ENCODE results near the gene PLEKHA7.

The PLEKHA7 gene

DNA sequence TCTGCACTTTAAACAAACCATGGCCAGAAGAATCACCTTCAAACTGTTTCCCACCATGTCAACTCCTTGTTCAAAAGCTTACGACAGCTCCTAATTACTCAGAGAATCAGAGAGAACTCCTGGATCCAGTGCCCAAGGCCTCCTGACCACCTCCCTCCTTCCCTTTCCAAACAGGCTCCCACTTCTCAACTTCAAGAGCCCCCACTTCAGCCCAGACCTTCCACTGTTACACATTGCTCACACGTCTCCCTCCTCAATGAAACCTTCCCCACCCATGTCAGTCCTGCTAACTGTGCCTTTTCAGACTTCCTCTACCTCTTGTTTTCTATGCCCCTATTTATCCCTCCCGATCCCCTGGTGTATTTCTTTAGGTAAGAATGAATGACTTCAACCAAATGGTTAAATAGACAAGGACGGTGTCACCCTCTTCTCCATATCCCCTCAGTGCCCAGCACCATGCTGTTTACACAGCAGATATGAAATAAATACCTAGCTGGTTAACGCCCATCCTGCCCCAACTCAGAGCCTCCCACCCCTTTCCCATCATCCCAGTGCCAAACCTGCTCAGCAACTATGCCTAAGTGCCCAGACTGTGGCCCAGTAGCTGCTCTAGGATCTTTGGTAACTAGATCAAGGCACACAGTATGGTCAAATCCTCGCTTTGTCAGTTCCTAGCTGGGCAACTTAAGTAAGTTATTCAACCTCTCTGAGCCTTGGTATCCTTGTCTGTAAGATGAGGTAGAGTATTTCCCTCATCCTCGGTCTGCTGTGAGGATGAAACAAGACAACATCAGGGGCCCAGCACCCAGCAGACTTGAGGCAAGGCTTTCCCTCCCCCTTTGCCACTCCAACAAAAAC lies 36.8 kb downstream of the PLEKHA7 start:
- TF ChIP-seq, protein P1, sequence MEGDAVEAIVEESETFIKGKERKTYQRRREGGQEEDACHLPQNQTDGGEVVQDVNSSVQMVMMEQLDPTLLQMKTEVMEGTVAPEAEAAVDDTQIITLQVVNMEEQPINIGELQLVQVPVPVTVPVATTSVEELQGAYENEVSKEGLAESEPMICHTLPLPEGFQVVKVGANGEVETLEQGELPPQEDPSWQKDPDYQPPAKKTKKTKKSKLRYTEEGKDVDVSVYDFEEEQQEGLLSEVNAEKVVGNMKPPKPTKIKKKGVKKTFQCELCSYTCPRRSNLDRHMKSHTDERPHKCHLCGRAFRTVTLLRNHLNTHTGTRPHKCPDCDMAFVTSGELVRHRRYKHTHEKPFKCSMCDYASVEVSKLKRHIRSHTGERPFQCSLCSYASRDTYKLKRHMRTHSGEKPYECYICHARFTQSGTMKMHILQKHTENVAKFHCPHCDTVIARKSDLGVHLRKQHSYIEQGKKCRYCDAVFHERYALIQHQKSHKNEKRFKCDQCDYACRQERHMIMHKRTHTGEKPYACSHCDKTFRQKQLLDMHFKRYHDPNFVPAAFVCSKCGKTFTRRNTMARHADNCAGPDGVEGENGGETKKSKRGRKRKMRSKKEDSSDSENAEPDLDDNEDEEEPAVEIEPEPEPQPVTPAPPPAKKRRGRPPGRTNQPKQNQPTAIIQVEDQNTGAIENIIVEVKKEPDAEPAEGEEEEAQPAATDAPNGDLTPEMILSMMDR (IDR thresholded peaks at IDR 0.05; ENCODE audit: insufficient read depth, low read length, poor library complexity, severe bottlenecking): no peak
- DNase-seq (ENCODE audit: extremely low read depth, insufficient read length): no peak
- H3K36me3 ChIP-seq (ENCODE audit: control insufficient read depth, insufficient read depth, low read length): no peaks in the 10 kb centered on the region
- H3K27me3 ChIP-seq (replicated peaks; ENCODE audit: control insufficient read depth, insufficient read depth, low read length): no peaks in the 10 kb centered on the region
- H3K4me3 ChIP-seq (replicated peaks; ENCODE audit: low read depth, low read length): no peak overlapping the region

- DNase-seq (ENCODE audit: extremely low read depth, insufficient read length): no peak
- TF ChIP-seq, protein P1 (IDR thresholded peaks at IDR 0.05; ENCODE audit: insufficient read depth, low read length, poor library complexity, severe bottlenecking): no peak
- Histone ChIP-seq H3K36me3 (ENCODE audit: control insufficient read depth, insufficient read depth, low read length) (no peaks in the 10 kb centered on the region), H3K4me3 (replicated peaks; ENCODE audit: low read depth, low read length) (no peak overlapping the region), H3K27me3 (replicated peaks; ENCODE audit: control insufficient read depth, insufficient read depth, low read length) (no peaks in the 10 kb centered on the region)
Measured at GRCh38 chr11:16976379-16976778, 37.8 kb downstream of the PLEKHA7 start.

- DNase-seq (ENCODE audit: extremely low read depth, insufficient read length): no peak
- no peak overlapping the region for H3K4me3 ChIP-seq (replicated peaks; ENCODE audit: low read depth, low read length)
- H3K27me3 ChIP-seq (replicated peaks; ENCODE audit: control insufficient read depth, insufficient read depth, low read length): no peaks in the 10 kb centered on the region
- TF ChIP-seq, protein P1 (IDR thresholded peaks at IDR 0.05; ENCODE audit: insufficient read depth, low read length, poor library complexity, severe bottlenecking): no peak
- no peaks in the 10 kb centered on the region for H3K36me3 ChIP-seq (ENCODE audit: control insufficient read depth, insufficient read depth, low read length)
Measured at GRCh38 chr11:16975906-16976305, 38.3 kb downstream of the PLEKHA7 start.

DNA sequence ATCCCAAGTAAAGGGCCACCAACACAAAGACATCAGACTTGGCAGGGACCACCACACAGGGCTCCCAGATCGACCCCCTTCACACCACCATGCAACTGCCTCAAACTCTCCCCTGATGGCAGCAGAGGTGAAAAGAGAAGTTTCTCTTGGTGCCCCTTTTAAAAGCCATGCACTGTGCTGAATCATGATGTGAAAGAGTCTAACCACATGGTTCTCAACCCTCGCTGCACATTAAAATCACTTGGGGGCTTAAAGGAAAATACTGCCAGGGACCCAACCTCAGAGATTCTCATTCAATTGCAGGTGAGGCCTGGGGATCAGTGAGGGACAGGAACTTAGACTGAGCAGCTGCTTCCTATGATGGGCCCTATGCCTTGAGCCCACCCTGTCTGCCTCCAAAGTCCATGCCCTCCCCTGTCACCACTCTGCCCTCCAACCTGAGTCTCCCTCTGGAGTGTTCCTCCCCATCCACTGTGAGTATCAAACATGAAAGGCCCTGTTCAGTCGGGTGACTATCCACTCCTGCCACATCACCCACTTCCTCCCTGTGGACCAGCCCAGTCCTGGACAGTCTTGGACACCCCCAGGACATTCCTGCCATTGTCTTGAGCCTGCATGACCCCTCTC lies 40.8 kb downstream of the PLEKHA7 start:
- H3K36me3 ChIP-seq (ENCODE audit: control insufficient read depth, insufficient read depth, low read length): no peaks in the 10 kb centered on the region
- no peak overlapping the region for H3K4me3 ChIP-seq (replicated peaks; ENCODE audit: low read depth, low read length)
- H3K27me3 ChIP-seq (replicated peaks; ENCODE audit: control insufficient read depth, insufficient read depth, low read length): no peaks in the 10 kb centered on the region
- no peak for DNase-seq (ENCODE audit: extremely low read depth, insufficient read length)
- TF ChIP-seq, protein P1 (IDR thresholded peaks at IDR 0.05; ENCODE audit: insufficient read depth, low read length, poor library complexity, severe bottlenecking): no peak

DNA sequence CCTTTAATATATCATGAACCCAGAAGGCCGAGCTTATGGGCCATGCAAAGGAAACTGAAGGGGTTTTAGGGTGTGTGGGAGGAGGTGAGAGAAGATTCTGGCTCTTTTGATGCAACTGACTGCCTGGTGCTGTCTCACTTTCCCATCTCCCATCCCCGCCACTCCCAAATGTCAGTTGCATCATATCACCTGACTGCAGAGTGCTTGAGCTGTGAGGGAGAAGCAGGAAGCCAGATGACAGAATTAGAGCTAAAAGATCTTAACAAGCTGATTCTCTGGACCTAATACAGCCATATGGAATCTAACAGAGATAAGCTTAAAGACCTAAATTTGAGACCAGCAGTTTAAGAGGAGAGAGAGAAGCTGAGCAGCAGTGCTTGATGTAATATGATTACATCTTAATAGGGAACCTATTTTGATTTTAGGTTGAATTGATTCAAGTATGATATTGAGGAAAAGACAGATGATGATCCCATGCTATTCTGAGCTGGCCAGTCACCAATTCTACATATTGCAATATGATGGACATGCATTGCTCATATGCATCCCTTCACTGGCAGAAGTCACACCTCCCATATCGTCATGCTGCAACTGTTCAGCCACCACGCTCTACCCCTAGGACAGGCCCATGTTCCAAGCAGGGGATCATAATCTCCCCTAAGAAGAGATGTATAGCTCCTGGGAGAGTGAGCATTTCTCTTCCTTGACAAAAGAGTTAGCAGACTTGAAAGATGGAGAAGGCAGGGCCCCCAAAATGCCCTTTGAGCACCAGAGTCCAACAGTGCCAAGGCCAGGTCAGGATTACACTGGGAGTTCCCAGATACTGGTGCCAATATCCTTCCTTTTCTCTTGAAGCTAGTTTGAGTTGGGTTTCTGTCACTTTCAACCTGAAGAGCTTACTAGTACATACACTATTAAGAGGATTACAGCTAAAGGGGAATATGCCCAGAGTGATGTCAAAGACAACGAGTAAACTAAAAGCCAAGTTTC lies 44.9 kb downstream of the PLEKHA7 start:
- Histone ChIP-seq H3K27me3 (replicated peaks; ENCODE audit: control insufficient read depth, insufficient read depth, low read length) (no peaks in the 10 kb centered on the region), H3K4me3 (replicated peaks; ENCODE audit: low read depth, low read length) (no peak overlapping the region), H3K36me3 (ENCODE audit: control insufficient read depth, insufficient read depth, low read length) (no peaks in the 10 kb centered on the region)
- DNase-seq (ENCODE audit: extremely low read depth, insufficient read length): no peak
- TF ChIP-seq, protein P1 (IDR thresholded peaks at IDR 0.05; ENCODE audit: insufficient read depth, low read length, poor library complexity, severe bottlenecking): no peak

All from GM06990 (cell line).